Measurements from ENCODE around the gene KRTAP4-4. TPM values are rescaled to one million over a fixed set of nuclear protein-coding genes. Genes with fewer than 3 reads are reported as not detected.

The KRTAP4-4 gene
- total RNA-seq, 1 experiment from 2014 or later, result not detected

- H3K9me3 ChIP-seq (ENCODE audit: control insufficient read depth, low read depth, low read length), result no peaks in the 10 kb centered on the region
- H3K4me1 ChIP-seq (ENCODE audit: insufficient read depth, low read length), result no peaks in the 10 kb centered on the region
- no peak within 1 kb of the TSS for H3K23ac ChIP-seq (ENCODE audit: insufficient read length, low read depth, low read length)
- no peak within 1 kb of the TSS for H2BK5ac ChIP-seq (ENCODE audit: insufficient read length, low read length)
- H4K20me1 ChIP-seq (ENCODE audit: control insufficient read depth, insufficient read depth, insufficient read length), result no peaks in the 10 kb centered on the region
- H4K91ac ChIP-seq (ENCODE audit: insufficient read length, low read depth, low read length), result no peak within 1 kb of the TSS
- H4K5ac ChIP-seq (ENCODE audit: insufficient read length, low read depth, low read length), result no peak within 1 kb of the TSS
- H2AK5ac ChIP-seq (ENCODE audit: insufficient read length, low read length), result no peak within 1 kb of the TSS
- no peak within 1 kb of the TSS for H4K8ac ChIP-seq (replicated peaks; ENCODE audit: insufficient read length, low read depth, low read length)
- TF ChIP-seq, protein P1, sequence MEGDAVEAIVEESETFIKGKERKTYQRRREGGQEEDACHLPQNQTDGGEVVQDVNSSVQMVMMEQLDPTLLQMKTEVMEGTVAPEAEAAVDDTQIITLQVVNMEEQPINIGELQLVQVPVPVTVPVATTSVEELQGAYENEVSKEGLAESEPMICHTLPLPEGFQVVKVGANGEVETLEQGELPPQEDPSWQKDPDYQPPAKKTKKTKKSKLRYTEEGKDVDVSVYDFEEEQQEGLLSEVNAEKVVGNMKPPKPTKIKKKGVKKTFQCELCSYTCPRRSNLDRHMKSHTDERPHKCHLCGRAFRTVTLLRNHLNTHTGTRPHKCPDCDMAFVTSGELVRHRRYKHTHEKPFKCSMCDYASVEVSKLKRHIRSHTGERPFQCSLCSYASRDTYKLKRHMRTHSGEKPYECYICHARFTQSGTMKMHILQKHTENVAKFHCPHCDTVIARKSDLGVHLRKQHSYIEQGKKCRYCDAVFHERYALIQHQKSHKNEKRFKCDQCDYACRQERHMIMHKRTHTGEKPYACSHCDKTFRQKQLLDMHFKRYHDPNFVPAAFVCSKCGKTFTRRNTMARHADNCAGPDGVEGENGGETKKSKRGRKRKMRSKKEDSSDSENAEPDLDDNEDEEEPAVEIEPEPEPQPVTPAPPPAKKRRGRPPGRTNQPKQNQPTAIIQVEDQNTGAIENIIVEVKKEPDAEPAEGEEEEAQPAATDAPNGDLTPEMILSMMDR (conservative IDR thresholded peaks at IDR 0.05), result no peak
- Mint-ChIP-seq H3K36me3 (ENCODE audit: insufficient read depth in 1 of 3, low read depth in 3 of 3) (no peaks in the 10 kb centered on the region), H3K27ac (no peak within 1 kb of the TSS; a peak in 1 of 7 replicates), H3K4me1 (no peaks in the 10 kb centered on the region), H3K4me3 (no peak within 1 kb of the TSS), H3K9me3 (no peaks in the 10 kb centered on the region; a peak in 1 of 5 replicates), H3K27me3 (ENCODE audit: low read depth) (no peaks in the 10 kb centered on the region; the same call in 1 of the 2 replicates)
- H3K79me1 ChIP-seq (ENCODE audit: insufficient read depth, low read depth, low read length, poor library complexity, severe bottlenecking), result no peaks in the 10 kb centered on the region
- no peak within 1 kb of the TSS for H3K27ac ChIP-seq (ENCODE audit: insufficient read length, low read depth, low read length)
- H2BK15ac ChIP-seq (ENCODE audit: low read depth, low read length), result no peak within 1 kb of the TSS
- no peak within 1 kb of the TSS for H3K14ac ChIP-seq (ENCODE audit: insufficient read depth, low read length)
- no peak for DNase-seq
- H2BK12ac ChIP-seq (ENCODE audit: insufficient read length, low read depth, low read length), result no peak within 1 kb of the TSS
- no peak within 1 kb of the TSS for H3K56ac ChIP-seq (ENCODE audit: insufficient read length, low read depth, low read length)
- no peak within 1 kb of the TSS for H3K4ac ChIP-seq (ENCODE audit: low read depth, low read length)
- no peak within 1 kb of the TSS for H2AFZ ChIP-seq (ENCODE audit: low read length)
- H3K9ac ChIP-seq (ENCODE audit: extremely low read depth, insufficient read length, low read length), result no peak within 1 kb of the TSS
- H3K23me2 ChIP-seq (ENCODE audit: insufficient read length, low read depth, low read length, poor library complexity, severe bottlenecking), result no peaks in the 10 kb centered on the region
- H3K27me3 ChIP-seq (ENCODE audit: insufficient read depth, low read length), result no peaks in the 10 kb centered on the region
- no peak within 1 kb of the TSS for H2BK120ac ChIP-seq (ENCODE audit: low read depth, low read length, poor library complexity, severe bottlenecking)
- H2BK20ac ChIP-seq (ENCODE audit: low read depth, low read length, poor library complexity, severe bottlenecking), result no peak within 1 kb of the TSS
- H3K4me2 ChIP-seq (ENCODE audit: insufficient read depth, insufficient read length, low read length), result no peak within 1 kb of the TSS
- no CpG with 5 or more reads among the region's 1 CpG for WGBS (ENCODE audit: extremely low coverage, insufficient read length, low lambda C conversion rate)
- H3T11ph ChIP-seq (ENCODE audit: low read length), result no peak within 1 kb of the TSS
- no peaks in the 10 kb centered on the region for H3K79me2 ChIP-seq (ENCODE audit: insufficient read depth, low read length)
- no peak within 1 kb of the TSS for H3K18ac ChIP-seq (ENCODE audit: insufficient read length, low read depth, low read length)
Measured at GRCh38 chr17:41168121-41168520, 7.6 kb upstream of the KRTAP4-4 start, which contains the start of gene KRTAP4-3. KRTAP4-3 (minus strand) TSS chr17:41168221; CDS start chr17:41168172, 49 bp downstream.

Data from H9 (cell line).